ENCODE data around the gene SPINK8. TPM values are rescaled to one million over a fixed set of nuclear protein-coding genes. Genes with fewer than 3 reads are reported as not detected.
A peak's percentile ranks its signal among the peaks of the same experiment; 100 is the strongest.

Gene SPINK8
- total RNA-seq, 4 donors from 2014 or later = not detected

- H3K27ac ChIP-seq = no peak overlapping the region
- TF ChIP-seq, protein P1, sequence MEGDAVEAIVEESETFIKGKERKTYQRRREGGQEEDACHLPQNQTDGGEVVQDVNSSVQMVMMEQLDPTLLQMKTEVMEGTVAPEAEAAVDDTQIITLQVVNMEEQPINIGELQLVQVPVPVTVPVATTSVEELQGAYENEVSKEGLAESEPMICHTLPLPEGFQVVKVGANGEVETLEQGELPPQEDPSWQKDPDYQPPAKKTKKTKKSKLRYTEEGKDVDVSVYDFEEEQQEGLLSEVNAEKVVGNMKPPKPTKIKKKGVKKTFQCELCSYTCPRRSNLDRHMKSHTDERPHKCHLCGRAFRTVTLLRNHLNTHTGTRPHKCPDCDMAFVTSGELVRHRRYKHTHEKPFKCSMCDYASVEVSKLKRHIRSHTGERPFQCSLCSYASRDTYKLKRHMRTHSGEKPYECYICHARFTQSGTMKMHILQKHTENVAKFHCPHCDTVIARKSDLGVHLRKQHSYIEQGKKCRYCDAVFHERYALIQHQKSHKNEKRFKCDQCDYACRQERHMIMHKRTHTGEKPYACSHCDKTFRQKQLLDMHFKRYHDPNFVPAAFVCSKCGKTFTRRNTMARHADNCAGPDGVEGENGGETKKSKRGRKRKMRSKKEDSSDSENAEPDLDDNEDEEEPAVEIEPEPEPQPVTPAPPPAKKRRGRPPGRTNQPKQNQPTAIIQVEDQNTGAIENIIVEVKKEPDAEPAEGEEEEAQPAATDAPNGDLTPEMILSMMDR (IDR thresholded peaks at IDR 0.05) = no peak
- no peak for TF ChIP-seq EP300 (IDR thresholded peaks at IDR 0.05)
- TF ChIP-seq POLR2A (IDR thresholded peaks at IDR 0.05) = no peak
- no peak for TF ChIP-seq POLR2AphosphoS5 (IDR thresholded peaks at IDR 0.05)
- H3K4me3 ChIP-seq = no peak overlapping the region
- no peaks in the 10 kb centered on the region for H3K27me3 ChIP-seq
- no peaks in the 10 kb centered on the region for H3K36me3 ChIP-seq
- DNase-seq (ENCODE audit: low spot score in 2 of 2) = no peak
- H3K9me3 ChIP-seq = no peaks in the 10 kb centered on the region
- H3K4me1 ChIP-seq = no peaks in the 10 kb centered on the region
- 74% methylated on average over 4 of the region's 4 CpGs for WGBS
Observed at GRCh38 chr3:48280881-48281280, 52.6 kb downstream of the SPINK8 start.

- H3K9me3 ChIP-seq = no peaks in the 10 kb centered on the region
- WGBS = 84% methylated on average over 4 of the region's 4 CpGs
- TF ChIP-seq POLR2AphosphoS5 (IDR thresholded peaks at IDR 0.05) (no peak), EP300 (IDR thresholded peaks at IDR 0.05) (no peak)
- H3K4me3 ChIP-seq = no peak overlapping the region
- DNase-seq (ENCODE audit: low spot score in 2 of 2) = no peak
- H3K4me1 ChIP-seq = peaks cover 4% of the 10 kb centered on the region
- H3K27ac ChIP-seq = no peak overlapping the region
- no peaks in the 10 kb centered on the region for H3K36me3 ChIP-seq
- H3K27me3 ChIP-seq = no peaks in the 10 kb centered on the region
Observed at GRCh38 chr3:48278884-48279559, 54.4 kb downstream of the SPINK8 start.

DNA sequence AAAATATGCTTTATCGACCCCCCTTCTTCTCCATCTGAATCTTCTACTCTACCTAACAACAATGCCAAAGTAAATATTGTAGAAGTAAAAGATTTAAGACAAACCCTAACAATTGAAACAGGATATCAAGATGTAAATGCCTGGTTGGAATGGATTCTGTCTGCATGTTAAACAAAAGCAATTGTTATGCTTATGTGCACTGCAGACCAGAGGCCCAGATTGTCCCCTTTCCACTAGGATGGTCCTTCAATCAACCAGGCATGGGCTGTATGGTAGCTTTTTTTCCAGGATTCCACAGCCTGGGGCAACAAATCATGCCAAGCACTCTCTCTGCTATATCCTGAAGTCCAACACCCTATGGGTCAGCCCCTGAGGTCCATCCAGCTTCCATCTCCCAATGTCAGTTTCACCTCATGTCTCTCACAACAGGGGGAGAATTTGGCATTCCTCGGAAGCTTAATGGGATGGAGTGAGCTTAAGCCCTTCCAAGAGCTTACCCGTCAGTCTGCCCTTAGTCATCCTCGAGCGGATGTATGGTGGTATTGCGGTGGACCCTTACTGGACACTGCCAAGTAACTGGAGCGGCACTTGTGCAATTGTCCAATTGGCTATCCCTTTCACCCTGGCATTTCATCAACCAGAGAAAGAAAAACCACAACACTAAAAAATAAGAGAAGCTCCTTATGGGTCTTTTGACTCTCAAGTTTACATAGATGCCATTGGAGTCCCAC is 56.4 kb downstream of the SPINK8 start:
- Histone ChIP-seq H3K4me3 (no peak overlapping the region), H3K4me1 (peaks cover 12% of the 10 kb centered on the region), H3K36me3 (no peaks in the 10 kb centered on the region), H3K27me3 (no peaks in the 10 kb centered on the region), H3K9me3 (no peaks in the 10 kb centered on the region), H3K27ac (no peak overlapping the region)
- WGBS = 98% methylated on average over 7 of the region's 7 CpGs
- DNase-seq (ENCODE audit: low spot score in 2 of 2) = peak in 1 of 2 donors; percentile 21
- TF ChIP-seq POLR2A (IDR thresholded peaks at IDR 0.05) (no peak), EP300 (IDR thresholded peaks at IDR 0.05) (no peak), POLR2AphosphoS5 (IDR thresholded peaks at IDR 0.05) (no peak)
- TF ChIP-seq, protein P1 (IDR thresholded peaks at IDR 0.05) = no peak

DNA sequence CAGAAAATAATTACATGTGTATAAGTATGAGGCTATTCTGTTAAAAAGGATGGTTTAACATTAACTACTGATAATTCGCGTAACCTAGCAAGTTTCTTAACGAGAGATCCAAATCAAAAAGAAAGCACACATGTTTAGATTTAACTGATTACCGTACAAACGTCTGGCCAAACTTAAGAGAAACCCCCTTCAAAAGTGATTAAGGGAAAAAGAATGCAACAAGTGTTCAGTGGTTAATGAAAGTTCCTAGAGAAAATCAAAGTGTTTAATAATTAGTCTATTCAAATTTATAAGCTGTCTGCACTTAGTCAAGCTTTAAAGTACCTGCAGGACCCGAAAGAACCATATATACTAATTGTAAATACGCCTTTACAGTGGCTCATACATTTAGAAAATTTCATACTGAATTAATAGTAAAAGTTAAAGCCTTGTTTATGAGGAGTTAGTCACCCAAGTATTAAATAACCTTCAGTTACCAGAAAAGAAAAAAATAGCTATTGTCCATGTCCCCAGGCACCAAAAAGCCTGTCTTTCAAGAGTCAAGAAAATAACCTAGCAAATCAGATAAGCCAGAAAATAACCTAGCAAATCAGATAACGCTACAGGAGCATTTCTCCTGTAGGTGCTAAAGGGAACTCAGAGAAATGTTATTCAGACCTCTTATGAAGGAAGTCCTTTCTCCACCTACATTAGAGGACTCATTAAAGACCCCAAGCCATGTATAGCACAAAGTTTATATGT is 58.0 kb downstream of the SPINK8 start:
- Histone ChIP-seq H3K36me3 (no peaks in the 10 kb centered on the region), H3K4me3 (no peak overlapping the region), H3K9me3 (no peaks in the 10 kb centered on the region), H3K27ac (no peak overlapping the region), H3K27me3 (no peaks in the 10 kb centered on the region), H3K4me1 (peaks cover 12% of the 10 kb centered on the region)
- WGBS = 41% methylated on average over 8 of the region's 8 CpGs
- no peak for TF ChIP-seq POLR2A (IDR thresholded peaks at IDR 0.05)
- no peak for TF ChIP-seq EP300 (IDR thresholded peaks at IDR 0.05)
- TF ChIP-seq, protein P1 (IDR thresholded peaks at IDR 0.05) = no peak
- TF ChIP-seq POLR2AphosphoS5 (IDR thresholded peaks at IDR 0.05) = no peak
- DNase-seq (ENCODE audit: low spot score in 2 of 2) = no peak

GRCh38 chr3:48274452-48274851 is 59.0 kb downstream of the SPINK8 start:
- DNase-seq (ENCODE audit: low spot score in 2 of 2) = no peak
- no peak overlapping the region for H3K27ac ChIP-seq
- TF ChIP-seq EP300 (IDR thresholded peaks at IDR 0.05) (no peak), POLR2A (IDR thresholded peaks at IDR 0.05) (no peak), POLR2AphosphoS5 (IDR thresholded peaks at IDR 0.05) (no peak)
- TF ChIP-seq, protein P1 (IDR thresholded peaks at IDR 0.05) = no peak
- H3K36me3 ChIP-seq = no peaks in the 10 kb centered on the region
- H3K4me1 ChIP-seq = peaks cover 15% of the 10 kb centered on the region
- no peak overlapping the region for H3K4me3 ChIP-seq
- H3K9me3 ChIP-seq = no peaks in the 10 kb centered on the region
- WGBS = 83% methylated on average over 10 of the region's 10 CpGs
- H3K27me3 ChIP-seq = no peaks in the 10 kb centered on the region

Data from suprapubic skin (tissue), 4 donors.